Fibroblast of mammary gland (primary cell): ENCODE results near the gene LRP1.

Source experiments
- DNase-seq: peaks from one replicate; pipeline ENCODE4 v3.0.0-alpha.2; 2010; ENCODE audit warnings: low read depth
- H3K4me3 ChIP-seq: 2 replicates; pipeline ENCODE4 v1.5.1; 2011; ENCODE audit warnings: low read depth, mild to moderate bottlenecking, low read length, moderate library complexity; ENCODE audit not compliant: control insufficient read depth
- CTCF ChIP-seq: conservative IDR thresholded peaks from 2 replicates; pipeline ENCODE4 v1.5.1; 2011; ENCODE audit warnings: low read depth, low read length, inconsistent platforms; ENCODE audit not compliant: control insufficient read depth, insufficient read depth

The LRP1 gene

GRCh38 chr12:57183939-57184725 is 55.8 kb downstream of the LRP1 start:
- no peak overlapping the region for H3K4me3 ChIP-seq
- no peak for DNase-seq
- no peak for TF ChIP-seq CTCF

- DNase-seq, result no peak
- H3K4me3 ChIP-seq, result no peak overlapping the region
- TF ChIP-seq CTCF, result no peak
Observed at GRCh38 chr12:57185403-57185802, 57.1 kb downstream of the LRP1 start.

GRCh38 chr12:57185906-57186508 is 57.7 kb downstream of the LRP1 start:
- no peak for TF ChIP-seq CTCF
- DNase-seq, result no peak
- H3K4me3 ChIP-seq, result no peak overlapping the region

- TF ChIP-seq CTCF, result no peak
- DNase-seq, result no peak
- H3K4me3 ChIP-seq, result no peak overlapping the region
Observed at GRCh38 chr12:57187222-57188089, 59.2 kb downstream of the LRP1 start.

- no peak for DNase-seq
- H3K4me3 ChIP-seq, result no peak overlapping the region
- TF ChIP-seq CTCF, result no peak
Observed at GRCh38 chr12:57188090-57188425, 59.8 kb downstream of the LRP1 start.

GRCh38 chr12:57190037-57190436 is 61.8 kb downstream of the LRP1 start:
- DNase-seq, result peak; percentile 28
- H3K4me3 ChIP-seq, result no peak overlapping the region
- TF ChIP-seq CTCF, result no peak
